Ovary (tissue), 9 donors: Measurements from ENCODE around the gene SH3GL2. TPM values are rescaled to one million over a fixed set of nuclear protein-coding genes. Genes with fewer than 3 reads are reported as not detected.

Experiments
- DNase-seq, 5 donors: peaks; one replicate each; pipeline ENCODE4 v3.0.0-alpha.2; 2019 to 2020
- H3K27ac ChIP-seq, 2 donors: fragments of 200-600 bp; one replicate each; pipeline versions ENCODE4 v1.5.1 to v1.8.0; 2019 to 2022
- H3K27me3 ChIP-seq: fragments of 200-600 bp; one replicate; pipeline ENCODE4 v1.8.0; 2022
- H3K36me3 ChIP-seq: fragments of 200-600 bp; sonication (generic); one replicate; pipeline ENCODE4 v1.5.1; 2019
- H3K4me1 ChIP-seq: one replicate; pipeline ENCODE4 v1.8.1; 2013; ENCODE audit warnings: mild to moderate bottlenecking, moderate library complexity; ENCODE audit not compliant: insufficient read depth
- H3K4me3 ChIP-seq: fragments of 200-600 bp; sonication (generic); one replicate; pipeline ENCODE4 v1.5.1; 2017
- H3K9me3 ChIP-seq, 2 donors: fragments of 200-600 bp in 1 of 2; sonication (generic) in 1 of 2; one replicate each; pipeline versions ENCODE4 v1.5.1 to v1.8.1; 2013 to 2019; ENCODE audit warnings: mild to moderate bottlenecking in 1 of 2, moderate library complexity in 1 of 2
- EP300 ChIP-seq: sonication (generic); formaldehyde crosslinking; IDR thresholded peaks from one replicate; pipeline ENCODE4 v1.6.1; 2017; ENCODE audit warnings: antibody characterized with exemption
- POLR2A ChIP-seq: fragments of 450-650 bp; IDR thresholded peaks from one replicate; pipeline ENCODE4 v1.6.1; 2017; ENCODE audit warnings: antibody characterized with exemption, mild to moderate bottlenecking, moderate library complexity
- WGBS, 3 donors: extraction: QIAGEN DNeasy Blood & Tissue Kit in 1 of 3; methylation state at CpG; one replicate each; pipeline versions ENCODE4 v1.1.5 to v1.1.7; 2013 to 2017; 5-methylcytosine and 5-hydroxymethylcytosine counted together
- intact Hi-C, 4 donors: fragments of 100-400 bp; cut with DNase I; formaldehyde crosslinking; loops; one replicate each; pipeline versions ENCODE4 v1.11.0 to v1.15.1; 2022 to 2023
- polyA plus RNA-seq, 2 donors: library from polyadenylated mRNA; stranded (reverse); fragments of 200-250 nt in 1 of 2; fragments of 350-450 nt in 1 of 2; fragmentation: Illumina TruSeq in 1 of 2; extraction: RNeasy Lipid Tissue Mini Kit (QIAGEN cat#74804) in 1 of 2; gene quantifications; one replicate each; pipeline ENCODE4 v1.2.3, GENCODE V29; 2013 to 2014
- total RNA-seq, 7 donors: library from RNA; depleted of rRNA in 2 of 7; stranded (reverse); fragments of >200 nt in 2 of 7; fragmentation: NEBNext Ultra II Directional in 3 of 7; extraction: Animal tissue kit (Norgen Biotek cat#: 25700) in 3 of 7; gene quantifications; one replicate each; pipeline versions ENCODE4 v1.1.0 to v1.2.4, GENCODE V29; 2016 to 2023
- TF ChIP-seq, protein P1 (sequence below), 3 donors: fragments of 450-650 bp in 2 of 3; fragments of 200-600 bp in 1 of 3; IDR thresholded peaks; one replicate each; pipeline versions ENCODE4 v1.5.1 to v1.8.0; 2016 to 2022; ENCODE audit warnings: antibody characterized with exemption in 3 of 3, mild to moderate bottlenecking in 1 of 3
- donor health status: DM: no; HTN: no; CAD: no; lungs with moderate emphysema.
- donor health status: DM: no; HTN: no; CAD: no.
- donor health status: Bipolar disorder and iron deficiency.
- donor health status: DM: yes; HTN: yes; CAD: no.
- donor health status: DM: no; HTN: no; CAD: no.
- donor health status: DM: yes; HTN: yes; CAD: no.

SH3GL2 gene
- total and polyA plus RNA-seq, 9 donors, result 0.25 to 4.9 (median 0.98) TPM; not detected in 1

GRCh38 chr9:17688834-17689233 lies 110.0 kb downstream of the SH3GL2 start:
- no peak for DNase-seq
- H3K4me1 ChIP-seq, result no peaks in the 10 kb centered on the region
- intact Hi-C loops, result no loop called here

DNA sequence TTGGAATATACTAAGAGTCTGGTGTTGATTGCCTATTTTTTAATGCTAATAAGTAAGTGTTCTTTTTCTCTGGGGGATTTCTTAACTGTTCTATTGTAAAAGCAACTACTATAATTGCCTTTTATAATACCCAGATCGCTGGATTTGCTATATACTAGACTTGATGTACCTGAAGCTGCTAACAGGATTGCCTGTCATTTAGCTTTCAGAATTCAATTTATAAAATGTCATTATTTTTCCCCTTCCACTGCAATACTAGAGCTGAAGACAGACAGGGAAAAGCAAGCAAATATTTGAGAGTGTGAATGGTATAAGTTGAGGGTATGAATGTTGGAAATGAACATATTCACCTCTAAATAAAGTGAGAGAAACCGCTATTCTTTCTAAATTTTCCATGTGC lies 115.5 kb downstream of the SH3GL2 start:
- TF ChIP-seq EP300 (no peak), POLR2A (no peak)
- TF ChIP-seq, protein P1, sequence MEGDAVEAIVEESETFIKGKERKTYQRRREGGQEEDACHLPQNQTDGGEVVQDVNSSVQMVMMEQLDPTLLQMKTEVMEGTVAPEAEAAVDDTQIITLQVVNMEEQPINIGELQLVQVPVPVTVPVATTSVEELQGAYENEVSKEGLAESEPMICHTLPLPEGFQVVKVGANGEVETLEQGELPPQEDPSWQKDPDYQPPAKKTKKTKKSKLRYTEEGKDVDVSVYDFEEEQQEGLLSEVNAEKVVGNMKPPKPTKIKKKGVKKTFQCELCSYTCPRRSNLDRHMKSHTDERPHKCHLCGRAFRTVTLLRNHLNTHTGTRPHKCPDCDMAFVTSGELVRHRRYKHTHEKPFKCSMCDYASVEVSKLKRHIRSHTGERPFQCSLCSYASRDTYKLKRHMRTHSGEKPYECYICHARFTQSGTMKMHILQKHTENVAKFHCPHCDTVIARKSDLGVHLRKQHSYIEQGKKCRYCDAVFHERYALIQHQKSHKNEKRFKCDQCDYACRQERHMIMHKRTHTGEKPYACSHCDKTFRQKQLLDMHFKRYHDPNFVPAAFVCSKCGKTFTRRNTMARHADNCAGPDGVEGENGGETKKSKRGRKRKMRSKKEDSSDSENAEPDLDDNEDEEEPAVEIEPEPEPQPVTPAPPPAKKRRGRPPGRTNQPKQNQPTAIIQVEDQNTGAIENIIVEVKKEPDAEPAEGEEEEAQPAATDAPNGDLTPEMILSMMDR (IDR thresholded peaks at IDR 0.05), result no peak
- WGBS, 3 donors, result 94 to 96% (median 96%) methylated on average over 2 of the region's 2 CpGs
- no peaks in the 10 kb centered on the region for H3K9me3 ChIP-seq
- intact Hi-C loops, result no loop called here
- H3K4me1 ChIP-seq, result no peaks in the 10 kb centered on the region
- H3K27ac ChIP-seq, result no peak overlapping the region
- H3K36me3 ChIP-seq, result no peaks in the 10 kb centered on the region
- H3K27me3 ChIP-seq, result no peaks in the 10 kb centered on the region
- no peak overlapping the region for H3K4me3 ChIP-seq
- no peak for DNase-seq

More at GRCh38 chr9:17688834-17689233, 110.0 kb downstream of the SH3GL2 start:
- no peak overlapping the region for H3K27ac ChIP-seq
- 70 to 87% (median 81%) methylated on average over 1 of the region's 1 CpG for WGBS, 3 donors
- H3K9me3 ChIP-seq, result no peaks in the 10 kb centered on the region
- TF ChIP-seq, protein P1 (IDR thresholded peaks at IDR 0.05), result no peak
- TF ChIP-seq POLR2A (no peak), EP300 (no peak)
- no peaks in the 10 kb centered on the region for H3K27me3 ChIP-seq
- no peaks in the 10 kb centered on the region for H3K36me3 ChIP-seq
- no peak overlapping the region for H3K4me3 ChIP-seq

GRCh38 chr9:17695482-17695881 lies 116.6 kb downstream of the SH3GL2 start:
- no peaks in the 10 kb centered on the region for H3K27me3 ChIP-seq
- TF ChIP-seq EP300, result no peak
- TF ChIP-seq POLR2A, result no peak
- TF ChIP-seq, protein P1 (IDR thresholded peaks at IDR 0.05), result no peak
- intact Hi-C loops, result no loop called here
- 47 to 55% (median 49%) methylated on average over 3 of the region's 3 CpGs for WGBS, 3 donors
- H3K36me3 ChIP-seq, result no peaks in the 10 kb centered on the region
- H3K4me1 ChIP-seq, result no peaks in the 10 kb centered on the region
- H3K27ac ChIP-seq, result no peak overlapping the region
- H3K9me3 ChIP-seq, result no peaks in the 10 kb centered on the region
- H3K4me3 ChIP-seq, result no peak overlapping the region
- no peak for DNase-seq

- Histone ChIP-seq H3K27me3 (no peaks in the 10 kb centered on the region), H3K4me3 (no peak overlapping the region), H3K27ac (no peak overlapping the region), H3K9me3 (no peaks in the 10 kb centered on the region), H3K36me3 (no peaks in the 10 kb centered on the region), H3K4me1 (no peaks in the 10 kb centered on the region)
- intact Hi-C loops, result no loop called here
- no peak for DNase-seq
- TF ChIP-seq POLR2A, result no peak
- TF ChIP-seq, protein P1 (IDR thresholded peaks at IDR 0.05), result no peak
- no peak for TF ChIP-seq EP300
- 66 to 76% (median 66%) methylated on average over 3 of the region's 3 CpGs for WGBS, 3 donors
Observed at GRCh38 chr9:17699615-17700330, 120.9 kb downstream of the SH3GL2 start.
